LNCAP (cell line): ENCODE results near the gene GJA9.

Experiments
- TF ChIP-seq, protein P1 (sequence below): fragments of 450-650 bp; IDR thresholded peaks from 2 replicates; pipeline ENCODE4 v1.5.1; 2017; ENCODE audit warnings: mild to moderate bottlenecking

Gene GJA9

DNA sequence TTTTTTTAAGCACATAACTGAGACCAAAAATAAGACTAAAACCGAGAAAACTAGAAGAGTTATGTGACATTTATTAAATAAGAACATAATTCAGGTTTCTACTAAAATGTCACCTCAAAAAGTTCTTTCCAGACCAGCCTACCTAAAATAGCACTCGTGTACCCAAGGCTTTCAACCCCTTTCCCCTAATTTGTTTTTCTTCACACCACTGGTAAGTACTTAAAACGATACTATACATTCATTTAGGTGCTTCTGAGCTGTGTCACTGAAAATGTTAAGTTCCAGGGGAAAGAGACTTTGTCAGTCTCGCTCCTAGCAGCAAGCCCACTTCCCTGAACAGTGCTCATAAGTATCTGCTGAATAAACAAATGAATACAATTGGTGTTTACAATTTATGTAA, 28.6 kb downstream of the GJA9 start:
- TF ChIP-seq, protein P1, sequence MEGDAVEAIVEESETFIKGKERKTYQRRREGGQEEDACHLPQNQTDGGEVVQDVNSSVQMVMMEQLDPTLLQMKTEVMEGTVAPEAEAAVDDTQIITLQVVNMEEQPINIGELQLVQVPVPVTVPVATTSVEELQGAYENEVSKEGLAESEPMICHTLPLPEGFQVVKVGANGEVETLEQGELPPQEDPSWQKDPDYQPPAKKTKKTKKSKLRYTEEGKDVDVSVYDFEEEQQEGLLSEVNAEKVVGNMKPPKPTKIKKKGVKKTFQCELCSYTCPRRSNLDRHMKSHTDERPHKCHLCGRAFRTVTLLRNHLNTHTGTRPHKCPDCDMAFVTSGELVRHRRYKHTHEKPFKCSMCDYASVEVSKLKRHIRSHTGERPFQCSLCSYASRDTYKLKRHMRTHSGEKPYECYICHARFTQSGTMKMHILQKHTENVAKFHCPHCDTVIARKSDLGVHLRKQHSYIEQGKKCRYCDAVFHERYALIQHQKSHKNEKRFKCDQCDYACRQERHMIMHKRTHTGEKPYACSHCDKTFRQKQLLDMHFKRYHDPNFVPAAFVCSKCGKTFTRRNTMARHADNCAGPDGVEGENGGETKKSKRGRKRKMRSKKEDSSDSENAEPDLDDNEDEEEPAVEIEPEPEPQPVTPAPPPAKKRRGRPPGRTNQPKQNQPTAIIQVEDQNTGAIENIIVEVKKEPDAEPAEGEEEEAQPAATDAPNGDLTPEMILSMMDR: no peak

DNA sequence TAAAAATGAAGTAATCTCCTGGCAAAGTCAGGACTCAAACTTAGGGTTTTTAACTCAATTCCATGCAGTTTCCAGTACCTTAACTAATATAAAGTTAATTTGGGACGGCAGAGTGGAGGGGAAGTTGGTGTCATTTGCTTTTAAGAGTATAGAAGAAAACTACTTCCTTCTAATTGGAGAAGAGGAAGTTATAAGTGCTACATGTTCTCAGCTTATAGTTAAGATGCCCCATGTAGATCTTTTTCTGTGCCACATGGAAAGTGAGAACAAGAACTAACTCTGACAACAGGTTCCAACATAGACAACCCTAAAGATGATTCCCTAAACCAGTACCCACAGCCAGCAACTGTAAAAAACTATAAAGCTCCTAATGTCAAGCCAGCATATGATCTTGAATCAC, 33.3 kb downstream of the GJA9 start:
- TF ChIP-seq, protein P1: no peak

DNA sequence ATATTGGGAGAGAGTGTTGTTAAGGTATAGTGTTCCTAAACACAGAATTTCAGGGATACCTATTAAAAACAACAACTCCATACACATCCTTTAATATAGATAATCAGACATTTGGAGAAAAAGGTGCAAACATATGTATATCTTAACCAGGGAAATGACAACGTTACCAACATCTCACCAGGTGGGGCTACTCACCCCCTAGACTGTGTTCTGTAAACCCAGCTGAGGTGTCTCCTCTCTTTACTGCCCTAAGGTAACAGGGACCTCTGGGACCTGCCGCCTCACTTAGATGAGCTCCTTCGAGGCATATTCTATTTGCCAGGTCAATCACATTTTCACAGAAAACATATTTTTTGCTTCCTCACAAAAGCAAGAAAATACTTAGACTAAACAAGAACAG, 35.2 kb downstream of the GJA9 start:
- TF ChIP-seq, protein P1: no peak

DNA sequence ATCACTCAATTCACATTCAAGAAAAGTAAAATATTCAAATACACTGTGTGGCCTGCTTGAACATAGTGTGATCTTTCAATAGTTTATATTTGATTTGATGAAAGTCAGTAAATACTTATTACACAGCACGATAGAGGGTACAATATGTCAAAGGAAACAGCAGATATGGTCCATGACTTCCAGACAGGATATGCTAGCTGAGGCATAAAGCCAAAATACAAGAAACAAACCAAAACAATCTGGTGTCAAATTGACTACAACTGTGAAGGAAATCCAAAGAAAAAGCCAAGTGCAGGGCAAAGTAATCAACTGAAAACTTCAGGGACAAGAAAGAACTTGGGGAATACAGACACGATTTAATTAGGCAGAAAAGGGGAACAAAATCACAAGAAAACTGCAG, 41.1 kb downstream of the GJA9 start:
- TF ChIP-seq, protein P1: no peak

DNA sequence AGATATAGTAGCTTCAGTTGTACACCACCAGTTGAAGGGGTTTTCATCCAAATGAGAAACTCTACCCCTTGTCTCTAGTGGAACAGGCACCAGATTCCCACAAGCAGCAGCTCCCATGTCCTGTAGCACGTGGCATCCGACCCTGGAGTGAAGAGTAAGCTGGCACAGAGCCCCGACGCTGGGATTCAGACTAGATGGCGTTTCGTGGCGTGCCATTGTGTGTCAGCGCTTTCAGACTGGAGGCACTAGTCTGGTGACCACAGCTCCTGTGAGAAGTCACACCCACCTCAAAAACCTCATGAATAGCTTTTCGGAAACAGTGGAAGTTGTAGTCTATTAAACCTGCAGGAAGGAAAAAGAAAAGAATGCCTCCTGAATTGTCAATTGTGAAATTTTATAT, 42.0 kb downstream of the GJA9 start:
- TF ChIP-seq, protein P1: no peak

DNA sequence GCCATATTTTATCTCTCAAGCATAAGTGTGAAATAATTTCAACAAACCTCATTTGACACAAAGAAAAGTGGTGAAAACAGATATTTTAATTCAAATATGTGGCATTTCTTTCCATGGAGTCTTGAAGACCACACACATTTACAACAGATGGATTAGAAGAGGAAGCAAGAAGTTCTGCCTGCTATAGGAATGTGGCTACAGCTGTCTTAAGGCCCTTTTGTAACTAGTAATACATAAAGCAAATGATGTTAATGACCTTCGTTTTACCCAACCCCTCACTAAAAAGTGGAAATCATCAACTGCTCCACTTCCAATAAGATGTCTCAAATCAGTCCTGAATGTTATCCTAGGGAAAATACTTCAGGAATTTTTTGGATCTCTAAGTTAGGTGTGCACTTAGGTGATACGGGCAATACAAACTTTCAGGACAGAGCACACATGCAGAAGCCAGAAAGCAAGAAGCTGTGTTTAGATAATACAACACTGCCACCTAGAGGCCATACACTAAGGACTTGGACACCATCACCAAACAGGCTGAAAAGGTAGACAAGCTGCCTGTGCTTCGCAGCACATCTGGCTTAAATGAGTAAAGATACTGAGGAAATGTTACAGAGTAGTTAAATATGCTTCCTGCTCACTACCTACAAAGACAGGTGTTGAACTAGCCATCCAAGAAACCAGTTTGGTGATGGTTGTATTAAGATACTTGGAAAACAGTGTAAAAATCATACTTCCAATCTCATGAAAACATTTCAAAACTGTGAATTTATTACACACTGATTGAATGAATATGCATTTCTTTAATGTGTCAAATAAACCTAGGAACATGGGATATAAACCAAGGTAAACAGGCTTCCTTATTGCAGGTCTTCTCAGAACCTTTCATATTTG, 46.2 kb downstream of the GJA9 start:
- TF ChIP-seq, protein P1: peak; percentile 71

DNA sequence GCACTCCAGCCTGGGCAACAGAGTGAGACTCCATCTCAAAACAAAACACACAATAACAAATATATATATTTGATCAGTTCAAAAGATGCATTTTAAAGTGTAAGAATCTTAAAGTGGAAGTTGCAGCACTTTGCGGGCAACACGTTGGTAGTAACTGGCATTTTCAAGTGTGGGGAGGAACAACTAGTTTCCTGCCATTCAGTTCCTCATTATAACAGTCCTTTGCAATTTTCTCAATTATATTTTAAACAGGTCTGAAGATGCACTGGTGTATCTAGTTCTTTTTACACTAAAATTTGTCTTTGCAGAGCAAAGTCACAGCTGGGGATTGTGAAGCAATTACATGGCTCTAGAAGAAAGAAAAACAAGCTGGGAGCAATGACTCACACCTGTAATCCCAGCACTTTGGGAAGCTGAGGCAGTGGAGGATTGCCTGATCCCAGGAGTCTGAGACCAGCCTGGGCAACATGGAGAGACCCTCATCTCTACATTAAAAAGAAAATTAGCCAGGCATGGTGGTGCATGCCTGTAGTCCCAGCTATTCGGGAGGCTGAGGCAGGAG, 47.1 kb downstream of the GJA9 start:
- TF ChIP-seq, protein P1: no peak
